Uterus (tissue), 2 donors: ENCODE results near the gene PLEKHN1.

Source experiments
- CTCF ChIP-seq, 4 experiments: fragments of 200-600 bp in 2 of 4; fragments of 450-650 bp in 2 of 4; sonication (generic) in 2 of 4; IDR thresholded peaks; one replicate each; pipeline ENCODE4 v1.5.1; 2016 to 2019; ENCODE audit warnings: antibody characterized with exemption in 4 of 4, mild to moderate bottlenecking in 2 of 4, moderate library complexity in 1 of 4
- POLR2A ChIP-seq, 2 donors: fragments of 450-650 bp; IDR thresholded peaks; one replicate each; pipeline ENCODE4 v1.6.1; 2016; ENCODE audit warnings: antibody characterized with exemption in 2 of 2, mild to moderate bottlenecking in 1 of 2, moderate library complexity in 1 of 2

DNA sequence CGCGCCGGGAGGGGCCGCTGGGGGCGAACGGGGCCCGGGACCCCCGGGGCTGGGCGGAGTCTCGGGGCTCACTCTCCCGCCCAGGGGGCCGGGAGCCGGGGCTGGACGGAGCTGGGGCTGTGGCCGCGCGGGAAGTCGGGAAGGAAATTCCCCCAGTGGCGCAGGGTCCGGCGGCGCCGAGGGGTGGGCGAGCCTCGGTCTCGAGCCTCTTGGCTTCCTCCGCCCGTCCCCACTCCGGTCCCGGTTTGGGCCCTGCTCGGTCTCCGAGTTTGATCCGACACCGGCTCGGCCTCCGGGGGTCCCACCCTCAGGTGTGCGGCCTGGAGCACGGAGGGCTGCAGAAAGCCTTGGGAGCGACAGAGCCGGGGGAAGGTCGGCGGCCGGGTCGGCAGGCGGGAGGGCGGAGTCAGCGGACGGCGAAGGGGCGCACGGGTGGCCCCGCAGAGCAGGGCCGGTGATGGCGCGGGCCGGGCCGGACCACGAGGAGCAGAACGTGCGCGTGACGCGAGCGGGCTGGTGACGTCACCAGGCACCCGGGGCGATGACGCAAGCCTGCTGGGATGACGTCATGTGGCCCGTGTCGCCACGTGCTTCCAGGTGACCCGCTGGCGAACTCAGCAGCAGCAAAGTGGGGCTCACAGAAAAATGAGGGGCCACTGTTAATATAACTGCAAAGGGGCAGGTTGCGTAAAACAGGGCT is 34.2 kb downstream of the PLEKHN1 start:
- TF ChIP-seq CTCF (IDR thresholded peaks at IDR 0.05) (peak in 2 of 4 experiments; percentile 9 to 31), POLR2A (IDR thresholded peaks at IDR 0.05) (peak; percentile 50 to 72)
